GM08714 (cell line): ENCODE results near the gene ZNF296.

Source experiments
- H3K4me3 ChIP-seq: fragments of 200-500 bp; sonication (Bioruptor generic); 2 replicates; pipeline ENCODE4 v1.5.1; 2014; ENCODE audit warnings: mild to moderate bottlenecking, low read length, inconsistent platforms
- ZNF274 ChIP-seq: IDR thresholded peaks from 2 replicates; pipeline ENCODE4 v1.6.1; 2012; ENCODE audit warnings: mild to moderate bottlenecking, low read depth, low read length

Gene ZNF296

GRCh38 chr19:45066921-45067661 is 9.2 kb downstream of the ZNF296 start:
- H3K4me3 ChIP-seq = no peak overlapping the region
- no peak for TF ChIP-seq ZNF274

GRCh38 chr19:45063851-45064801 is 12.2 kb downstream of the ZNF296 start:
- no peak overlapping the region for H3K4me3 ChIP-seq
- TF ChIP-seq ZNF274 = no peak

- no peak overlapping the region for H3K4me3 ChIP-seq
- no peak for TF ChIP-seq ZNF274
Measured at GRCh38 chr19:45061965-45062364, 14.3 kb downstream of the ZNF296 start.

- no peak overlapping the region for H3K4me3 ChIP-seq
- TF ChIP-seq ZNF274 = no peak
Measured at GRCh38 chr19:45059258-45059965, 16.9 kb downstream of the ZNF296 start.

GRCh38 chr19:45058622-45059159 is 17.6 kb downstream of the ZNF296 start:
- no peak overlapping the region for H3K4me3 ChIP-seq
- TF ChIP-seq ZNF274 = no peak

- TF ChIP-seq ZNF274 = no peak
- H3K4me3 ChIP-seq = no peak overlapping the region
Measured at GRCh38 chr19:45057444-45057843, 18.8 kb downstream of the ZNF296 start.

- TF ChIP-seq ZNF274 = no peak
- H3K4me3 ChIP-seq = no peak overlapping the region
Measured at GRCh38 chr19:45056831-45057230, 19.4 kb downstream of the ZNF296 start.

GRCh38 chr19:45051929-45052579 is 24.2 kb downstream of the ZNF296 start:
- no peak for TF ChIP-seq ZNF274

GRCh38 chr19:45050036-45050435 is 26.2 kb downstream of the ZNF296 start:
- TF ChIP-seq ZNF274 = no peak
- no peak overlapping the region for H3K4me3 ChIP-seq

More at GRCh38 chr19:45051929-45052579, 24.2 kb downstream of the ZNF296 start:
- H3K4me3 ChIP-seq = no peak overlapping the region

GRCh38 chr19:45049073-45049736 is 27.1 kb downstream of the ZNF296 start:
- H3K4me3 ChIP-seq = no peak overlapping the region
- no peak for TF ChIP-seq ZNF274

- H3K4me3 ChIP-seq = peak overlapping the region; percentile 49; the same call in 1 of the 2 replicates
- no peak for TF ChIP-seq ZNF274
Measured at GRCh38 chr19:45047188-45047797, 29.0 kb downstream of the ZNF296 start.

- no peak for TF ChIP-seq ZNF274
- no peak overlapping the region for H3K4me3 ChIP-seq
Measured at GRCh38 chr19:45046355-45046754, 29.9 kb downstream of the ZNF296 start.
